GM19463 (cell line): ENCODE results near the gene ATP9B.
A peak's percentile ranks its signal among the peaks of the same experiment; 100 is the strongest.

Experiments used
- ATAC-seq: cut with Tn5 transposase; IDR thresholded peaks from one replicate; pipeline ENCODE4 v1.9.1; 2021; ENCODE audit warnings: mild to moderate bottlenecking, moderate library complexity; ENCODE audit not compliant: unreplicated experiment

ATP9B gene

GRCh38 chr18:79392226-79392625 is 323.0 kb downstream of the ATP9B start:
- no peak for ATAC-seq

- no peak for ATAC-seq
Observed at GRCh38 chr18:79393181-79393634, 324.0 kb downstream of the ATP9B start.

DNA sequence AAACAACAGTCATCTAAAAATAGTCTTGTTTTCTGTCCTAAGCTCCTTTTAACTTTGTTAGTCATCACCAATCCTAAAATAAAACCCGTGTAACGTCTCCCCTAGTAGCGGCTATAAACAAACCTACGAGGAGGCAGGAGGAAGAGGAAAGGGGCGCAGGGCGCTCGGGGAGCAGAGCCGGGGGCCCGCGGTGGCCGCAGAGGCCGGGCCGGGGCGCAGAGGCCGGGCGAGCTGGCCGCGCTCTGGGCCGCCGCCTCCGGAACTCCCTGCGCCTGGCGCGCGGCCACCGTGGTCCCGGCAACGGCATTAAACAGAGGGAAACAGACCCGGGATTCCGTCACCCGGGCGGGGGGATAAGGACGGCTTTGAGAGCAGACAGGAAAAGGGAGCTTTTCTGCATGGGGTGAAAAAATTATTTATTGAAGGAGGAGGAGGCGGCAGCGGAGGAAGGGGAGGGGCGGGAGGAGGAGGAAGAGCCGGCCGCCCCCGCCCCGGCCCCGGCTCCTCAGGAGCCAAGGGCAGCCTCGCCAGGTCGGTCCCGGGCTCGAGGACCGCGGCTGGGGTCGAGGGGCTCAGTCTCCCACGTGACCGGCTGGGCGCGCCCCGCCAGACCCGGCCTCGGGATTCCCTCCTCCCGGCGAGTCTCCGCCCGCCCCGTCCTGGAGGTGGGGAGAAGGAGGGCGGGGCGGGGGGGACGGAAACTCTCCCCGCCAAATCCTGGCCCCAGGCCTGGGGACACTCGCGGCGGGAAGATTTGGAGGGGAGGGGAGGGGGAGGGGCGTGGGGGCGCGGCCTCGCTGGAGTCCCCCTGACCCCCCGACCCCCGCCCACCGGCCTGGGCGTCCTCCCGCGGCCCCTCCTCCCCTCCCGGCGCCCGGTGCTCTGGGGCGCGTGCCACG is 324.7 kb downstream of the ATP9B start:
- peak; percentile 26 for ATAC-seq

DNA sequence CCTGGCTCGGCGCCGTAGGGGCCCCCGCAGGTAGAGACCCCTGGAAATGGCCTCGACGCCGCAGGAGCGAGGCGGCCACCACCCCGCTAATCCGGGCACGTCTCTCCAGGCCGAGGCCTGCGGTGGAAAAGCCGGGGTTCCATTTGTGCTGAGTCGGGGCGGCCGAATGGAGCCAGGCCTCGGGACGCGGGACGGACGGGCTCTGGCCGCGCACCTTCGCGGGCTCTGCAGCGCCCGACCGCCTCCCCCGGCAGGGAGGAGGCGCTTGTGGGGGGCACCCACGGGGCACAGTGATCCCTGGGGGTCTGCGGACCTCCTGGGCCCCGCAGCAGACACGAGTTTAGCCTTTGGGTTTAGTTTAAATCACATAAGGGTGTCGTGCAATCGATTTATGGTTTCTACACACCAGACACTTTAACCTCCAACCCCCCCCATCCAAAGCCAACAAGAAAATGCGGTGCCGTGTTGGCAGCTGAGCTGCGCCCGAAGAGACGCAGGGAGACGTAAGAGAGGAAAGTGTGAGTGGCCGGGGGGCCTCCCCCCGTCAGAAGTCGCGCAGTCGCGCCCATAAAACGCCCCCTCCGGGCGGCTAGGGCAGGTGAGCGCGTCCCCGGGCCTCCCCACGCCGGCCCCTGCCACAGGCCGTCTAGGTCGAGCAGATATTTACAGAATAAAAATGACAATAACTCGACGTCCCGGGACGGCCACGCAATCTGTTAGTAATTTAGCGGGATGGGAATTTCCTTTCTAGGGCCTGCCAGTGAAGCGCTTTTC is 325.5 kb downstream of the ATP9B start:
- ATAC-seq, result peak; percentile 3

DNA sequence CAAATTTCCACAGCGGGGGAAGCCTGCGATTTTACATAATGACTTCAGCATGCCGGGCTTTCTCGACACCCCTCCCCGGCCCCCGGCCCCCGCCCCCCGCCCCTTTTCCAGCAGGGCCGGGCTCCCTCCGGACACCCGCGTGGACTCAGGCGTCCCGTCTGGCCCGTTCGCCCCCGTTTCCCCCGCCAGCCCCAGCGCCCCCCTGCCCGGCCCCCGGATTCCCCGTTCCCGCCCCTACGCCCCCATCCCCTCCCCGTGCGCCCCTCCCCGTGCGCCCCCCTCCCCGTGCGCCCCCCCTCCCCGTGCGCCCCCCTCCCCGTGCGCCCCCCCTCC is 326.1 kb downstream of the ATP9B start:
- no peak for ATAC-seq

DNA sequence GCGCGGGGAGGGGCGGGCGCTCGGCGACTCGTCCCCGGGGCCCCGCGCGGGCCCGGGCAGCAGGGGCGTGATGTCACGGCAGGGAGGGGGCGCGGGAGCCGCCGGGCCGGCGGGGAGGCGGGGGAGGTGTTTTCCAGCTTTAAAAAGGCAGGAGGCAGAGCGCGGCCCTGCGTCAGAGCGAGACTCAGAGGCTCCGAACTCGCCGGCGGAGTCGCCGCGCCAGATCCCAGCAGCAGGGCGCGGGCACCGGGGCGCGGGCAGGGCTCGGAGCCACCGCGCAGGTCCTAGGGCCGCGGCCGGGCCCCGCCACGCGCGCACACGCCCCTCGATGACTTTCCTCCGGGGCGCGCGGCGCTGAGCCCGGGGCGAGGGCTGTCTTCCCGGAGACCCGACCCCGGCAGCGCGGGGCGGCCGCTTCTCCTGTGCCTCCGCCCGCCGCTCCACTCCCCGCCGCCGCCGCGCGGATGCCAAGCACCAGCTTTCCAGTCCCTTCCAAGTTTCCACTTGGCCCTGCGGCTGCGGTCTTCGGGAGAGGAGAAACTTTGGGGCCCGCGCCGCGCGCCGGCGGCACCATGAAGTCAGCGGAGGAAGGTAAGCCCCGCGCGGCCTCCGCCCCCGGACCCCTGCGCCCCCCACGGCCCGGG is 326.7 kb downstream of the ATP9B start, which contains the start of gene NFATC1:
Gene NFATC1, plus strand, starts transcription at position 170 of the 644 bp plus-strand sequence. Its CDS starts 295 bp downstream, at position 465.
- ATAC-seq, result peak; percentile 31

GRCh38 chr18:79396431-79397246 is 327.4 kb downstream of the ATP9B start:
- ATAC-seq, result peak; percentile 29

DNA sequence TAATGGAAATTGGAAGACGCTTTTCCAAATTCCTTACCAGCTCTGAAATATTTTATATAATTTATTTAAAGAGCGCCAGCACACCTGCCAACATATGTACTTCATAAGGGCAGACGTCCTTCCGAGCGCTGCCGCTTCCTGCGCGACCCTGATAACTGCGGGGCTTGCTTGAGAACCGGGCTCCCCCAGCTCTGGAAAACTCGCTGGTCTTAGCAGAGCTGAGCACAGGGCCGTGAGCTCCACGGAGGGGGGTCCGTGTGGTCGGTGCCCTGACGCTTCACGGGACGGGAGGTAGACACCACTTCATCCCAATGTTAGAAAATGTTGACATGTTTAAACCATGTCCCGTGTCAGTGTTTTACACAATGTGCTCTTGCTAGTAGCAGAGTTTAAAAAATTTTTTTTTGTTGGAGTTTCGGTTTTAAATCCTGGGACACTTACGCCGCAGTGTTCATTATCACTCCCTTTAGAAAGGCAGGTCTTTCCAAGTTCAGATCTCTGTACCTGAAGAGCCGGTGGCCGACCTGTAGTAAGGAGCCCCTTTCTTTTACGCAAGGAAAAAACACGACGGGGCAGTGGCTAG is 328.1 kb downstream of the ATP9B start:
- ATAC-seq, result no peak

DNA sequence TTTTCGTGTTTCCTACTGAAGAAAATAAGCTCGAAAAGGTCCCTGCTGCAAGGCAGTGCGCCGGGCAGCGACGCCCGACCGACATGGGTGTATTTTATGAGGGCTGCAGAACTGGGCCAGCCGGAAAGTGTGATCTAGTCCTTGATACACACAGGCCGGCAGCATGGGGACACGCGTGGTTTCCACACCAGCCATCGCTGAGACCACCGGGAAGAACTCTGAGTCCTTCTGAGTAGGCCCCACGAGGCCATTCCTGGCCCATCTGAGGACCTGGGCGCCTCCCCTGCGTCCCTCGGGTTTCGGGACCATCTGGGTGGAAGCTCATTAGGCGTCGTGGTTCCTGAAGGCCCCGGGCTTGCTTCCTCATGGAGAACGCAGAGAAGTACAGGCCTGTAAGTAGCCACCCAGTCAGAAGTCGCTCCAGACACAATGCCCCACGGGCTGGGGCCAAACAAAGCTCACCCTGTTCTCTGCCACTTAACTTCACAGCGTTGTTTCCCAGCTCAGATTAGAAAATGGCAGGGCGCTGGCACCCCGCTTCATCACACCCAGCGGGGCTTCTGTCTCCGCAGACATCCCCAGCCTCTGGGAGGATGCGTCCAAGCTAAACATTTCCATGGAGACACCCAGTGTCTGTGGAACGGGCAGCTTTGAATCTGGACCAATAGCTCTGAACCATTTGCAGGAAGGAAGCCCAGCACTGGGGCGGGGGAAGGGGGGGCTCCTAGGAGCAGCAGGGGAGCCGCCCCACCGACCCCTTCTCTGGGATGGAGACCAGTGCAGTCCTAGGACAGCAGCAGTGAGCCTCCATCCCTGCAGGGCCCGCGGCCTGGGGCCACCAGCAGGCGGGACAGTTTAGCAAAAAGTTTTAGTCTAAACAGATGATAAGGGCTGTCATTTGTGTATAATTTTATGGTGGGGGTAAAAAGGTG is 328.9 kb downstream of the ATP9B start:
- ATAC-seq, result no peak

DNA sequence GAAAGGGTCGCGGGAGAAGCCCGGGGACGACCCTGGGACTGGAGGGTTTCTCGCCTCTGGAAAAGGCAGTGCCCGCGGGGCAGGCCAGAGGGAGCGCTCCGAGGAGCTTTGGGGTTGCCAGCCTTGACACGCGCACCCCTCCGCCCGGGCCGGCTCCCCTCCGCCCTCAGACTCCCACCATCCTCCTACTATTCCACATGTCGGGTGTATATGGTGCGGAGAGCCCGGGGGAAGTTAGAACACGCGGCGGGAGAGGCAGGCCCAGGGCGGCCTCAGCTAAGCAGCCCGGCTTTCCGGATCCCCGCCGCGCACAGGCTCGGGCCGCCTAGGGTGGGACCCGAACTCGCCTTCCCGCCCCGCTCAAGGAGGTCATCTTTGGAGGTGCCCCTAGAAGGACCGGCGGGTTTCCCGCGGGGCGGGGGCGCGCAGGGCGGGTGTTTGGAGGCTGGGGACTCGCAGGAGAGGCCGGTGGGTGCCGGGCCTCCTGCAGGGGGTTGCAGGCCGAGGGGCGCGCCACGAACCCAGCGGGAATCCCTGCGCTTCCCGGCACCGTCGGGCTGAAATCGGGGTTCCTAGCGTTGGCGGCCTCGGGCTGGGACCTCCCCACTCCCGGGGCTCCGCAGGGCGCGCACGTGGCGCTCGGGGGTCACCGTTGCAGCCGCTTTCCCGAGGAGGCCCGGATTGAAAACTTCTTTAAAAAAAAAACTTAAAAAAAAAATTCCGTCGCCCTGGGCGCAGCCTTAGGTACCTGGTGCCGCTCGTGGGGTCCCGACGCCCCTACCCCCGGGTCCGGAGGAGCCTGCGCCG is 330.3 kb downstream of the ATP9B start:
- ATAC-seq, result no peak

DNA sequence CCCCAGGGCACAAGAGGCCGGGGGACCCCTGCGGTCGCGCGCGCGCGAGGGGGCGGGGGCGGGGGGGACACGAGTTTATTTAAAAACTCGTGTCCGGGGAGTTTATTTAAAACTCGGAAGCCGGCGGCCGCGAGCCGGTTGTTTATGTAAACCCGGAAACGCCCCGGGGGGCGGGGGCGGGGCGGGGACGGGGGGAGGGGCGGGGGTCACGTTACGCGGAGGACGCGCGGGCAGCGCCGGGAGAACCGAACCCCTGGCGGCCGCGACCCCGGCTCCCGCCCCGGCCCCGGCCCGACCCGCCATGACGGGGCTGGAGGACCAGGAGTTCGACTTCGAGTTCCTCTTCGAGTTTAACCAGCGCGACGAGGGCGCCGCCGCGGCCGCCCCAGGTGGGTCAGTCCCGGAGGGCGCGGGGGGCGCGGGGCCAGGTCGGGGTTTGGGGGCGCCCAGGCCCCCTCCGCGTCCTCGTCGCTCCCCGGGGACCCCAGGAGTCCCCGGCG is 330.9 kb downstream of the ATP9B start:
- ATAC-seq, result peak; percentile 14

GRCh38 chr18:79400591-79401381 is 331.6 kb downstream of the ATP9B start:
- ATAC-seq, result no peak

GRCh38 chr18:79401494-79402208 is 332.5 kb downstream of the ATP9B start:
- ATAC-seq, result no peak

GRCh38 chr18:79402209-79402576 is 333.0 kb downstream of the ATP9B start:
- ATAC-seq, result no peak

GRCh38 chr18:79402977-79403722 is 334.0 kb downstream of the ATP9B start:
- no peak for ATAC-seq
